GM12891 (cell line): Measurements from ENCODE around the gene CDH7.

Experiments
- POLR2A ChIP-seq: IDR thresholded peaks from 2 replicates; pipeline ENCODE4 v1.6.1; 2011; ENCODE audit warnings: low read depth, low read length, control low read depth
- SPI1 ChIP-seq: IDR thresholded peaks from 2 replicates; pipeline ENCODE4 v1.6.1; 2011; ENCODE audit warnings: low read depth, low read length, control low read depth

DNA sequence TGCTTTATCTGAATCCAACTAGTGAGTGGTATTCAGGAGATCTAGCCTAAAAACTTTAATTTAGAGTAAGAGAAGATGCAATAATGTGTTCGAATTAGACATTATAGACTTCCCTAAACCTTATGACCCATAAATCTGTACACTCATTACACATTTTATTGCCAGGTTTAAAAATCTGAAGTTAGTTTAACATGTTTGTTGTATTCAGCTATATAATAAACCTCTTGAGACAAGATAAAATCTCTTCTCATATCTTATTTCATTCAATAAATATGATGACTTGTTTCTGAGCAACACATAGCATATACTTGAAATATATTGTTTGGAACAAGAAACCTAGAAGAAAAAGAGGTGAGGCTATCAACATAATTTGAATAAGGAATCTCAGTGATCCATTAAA is 150.7 kb downstream of the CDH7 start:
- TF ChIP-seq SPI1 = no peak
- TF ChIP-seq POLR2A = no peak
